Stimulated activated CD4-positive, alpha-beta T cell treated with anti-CD3 and anti-CD28 coated beads, Interleukin-15, amount 100 ng/mL, for 24 hours (primary cell): ENCODE results near the gene MTG1.
"Not testable (repeated sequence)": the region's sequence is repeated elsewhere in the genome, so short reads cannot be mapped to it uniquely, and the experiment has no call there.

ENCODE experiments used
- DNase-seq: peaks from one replicate; pipeline ENCODE4 v3.0.0-alpha.2; 2020

The MTG1 gene

GRCh38 chr10:133359554-133359971, 34.4 kb upstream of the MTG1 start:
- no peak for DNase-seq

DNA sequence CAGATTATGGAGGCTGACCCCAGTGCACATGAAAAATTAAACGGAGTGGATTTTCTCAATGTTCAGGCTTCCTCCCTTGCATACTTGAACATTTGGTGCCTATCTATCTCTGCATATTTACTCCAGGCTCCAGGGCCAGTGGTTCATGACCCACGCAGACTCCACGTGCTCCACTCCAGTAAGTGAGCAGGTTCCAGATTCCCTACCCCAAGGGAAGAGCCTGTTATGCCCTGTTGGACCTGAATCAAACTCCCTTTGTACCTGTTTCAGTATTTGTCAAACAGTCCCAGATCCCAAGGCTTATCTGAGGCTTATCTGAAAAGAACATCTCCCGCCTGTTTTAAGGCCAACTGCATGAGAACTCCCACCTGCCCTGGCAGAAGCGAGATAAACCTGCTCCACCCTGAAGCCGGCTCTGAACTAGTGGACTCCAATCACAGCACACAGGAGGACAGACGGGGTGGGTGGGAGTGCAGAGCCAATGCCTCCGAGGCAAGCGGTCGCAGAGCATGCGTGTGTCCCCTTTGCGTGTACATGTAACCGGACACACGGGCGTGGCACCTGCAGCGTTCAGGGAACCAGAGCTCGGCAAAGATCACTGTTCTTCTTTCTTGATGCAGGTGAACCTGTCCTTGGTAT, 33.9 kb upstream of the MTG1 start:
- DNase-seq = no peak

DNA sequence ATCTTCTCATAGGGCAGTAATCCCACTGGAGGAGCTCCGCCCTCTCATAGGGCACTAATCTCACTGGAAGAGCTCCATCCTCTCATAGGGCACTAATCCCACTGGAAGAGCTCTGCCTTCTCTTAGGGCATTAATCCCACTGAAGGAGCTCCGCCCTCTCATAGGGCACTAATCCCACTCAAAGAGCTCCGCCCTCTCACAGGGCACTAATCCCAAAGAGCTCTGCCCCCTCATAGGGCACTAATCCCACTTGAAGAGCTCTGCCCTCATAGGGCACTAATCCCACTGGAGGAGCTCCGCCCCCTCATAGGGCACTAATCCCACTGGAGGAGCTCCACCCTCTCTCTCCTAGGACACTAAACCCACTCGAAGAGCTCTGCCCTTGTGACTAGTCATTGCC, 32.7 kb upstream of the MTG1 start:
- DNase-seq = no peak

DNA sequence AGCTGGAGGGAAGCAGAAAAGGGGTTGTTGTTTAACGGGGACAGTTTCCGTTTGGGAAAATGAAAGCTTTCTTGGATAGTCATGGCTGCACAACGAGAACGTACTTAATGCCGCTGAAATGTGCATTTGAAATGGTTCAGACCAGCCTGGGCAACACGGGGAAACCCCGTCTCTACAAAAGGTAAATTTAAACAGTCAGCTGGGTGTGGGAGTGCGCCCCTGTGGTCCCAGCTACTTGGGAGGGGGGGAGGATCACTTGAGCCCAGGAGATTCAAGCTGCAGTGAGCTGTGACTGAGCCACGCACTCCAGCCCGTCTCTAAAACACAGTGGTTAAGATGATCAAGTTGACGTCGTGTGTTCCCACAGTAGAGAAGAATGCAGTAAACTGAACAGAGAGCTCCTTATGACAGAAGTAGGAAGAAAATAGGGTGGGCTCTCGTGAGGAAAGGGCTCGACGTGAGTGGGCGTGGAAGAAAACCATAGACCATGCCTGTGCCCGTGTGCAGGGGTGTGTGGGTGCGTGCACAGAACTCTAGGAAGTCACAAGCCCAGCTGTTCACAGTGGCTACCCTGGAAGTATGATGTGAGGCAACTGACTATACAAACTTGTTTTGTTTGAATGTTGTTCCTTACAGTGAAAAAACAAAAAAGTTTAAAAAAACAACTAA, 32.0 kb upstream of the MTG1 start:
- DNase-seq = no peak

- DNase-seq = no peak
Measured at GRCh38 chr10:133362846-133363245, 31.1 kb upstream of the MTG1 start.

GRCh38 chr10:133364645-133365431, 29.1 kb upstream of the MTG1 start:
- DNase-seq = no peak

DNA sequence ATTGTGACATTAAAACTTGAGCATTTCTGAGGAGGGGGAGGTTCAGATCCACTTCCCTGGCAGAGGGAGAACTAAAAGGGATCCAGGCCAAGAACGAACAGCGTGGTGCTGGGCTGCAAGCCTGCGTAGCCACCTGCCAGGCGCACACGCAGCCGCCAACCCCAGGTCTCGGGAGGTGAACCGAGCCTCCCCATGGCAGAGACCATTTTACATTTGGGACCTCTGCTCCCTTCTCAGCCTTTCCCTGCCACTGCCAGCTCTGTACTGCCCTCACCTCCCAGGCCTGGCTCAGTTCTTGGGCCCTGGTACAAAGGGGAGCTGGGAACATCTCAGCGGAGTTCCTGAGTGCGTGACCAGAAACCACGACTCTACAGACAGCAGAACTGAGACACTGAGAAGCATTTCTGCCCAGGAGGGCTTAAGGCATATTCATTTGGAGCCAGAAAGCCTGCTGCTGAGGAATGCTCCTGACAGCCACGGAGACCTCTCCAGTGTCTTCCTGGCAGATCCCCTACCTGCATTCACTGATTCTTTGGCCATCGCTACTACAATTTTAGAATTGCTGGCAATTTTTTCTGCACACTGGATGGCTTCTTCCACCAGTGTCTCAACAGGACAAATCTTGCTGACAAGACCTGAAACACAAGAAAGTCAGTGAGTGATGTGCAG, 28.4 kb upstream of the MTG1 start:
- no peak for DNase-seq

- no peak for DNase-seq
Measured at GRCh38 chr10:133366130-133366478, 27.9 kb upstream of the MTG1 start.

DNA sequence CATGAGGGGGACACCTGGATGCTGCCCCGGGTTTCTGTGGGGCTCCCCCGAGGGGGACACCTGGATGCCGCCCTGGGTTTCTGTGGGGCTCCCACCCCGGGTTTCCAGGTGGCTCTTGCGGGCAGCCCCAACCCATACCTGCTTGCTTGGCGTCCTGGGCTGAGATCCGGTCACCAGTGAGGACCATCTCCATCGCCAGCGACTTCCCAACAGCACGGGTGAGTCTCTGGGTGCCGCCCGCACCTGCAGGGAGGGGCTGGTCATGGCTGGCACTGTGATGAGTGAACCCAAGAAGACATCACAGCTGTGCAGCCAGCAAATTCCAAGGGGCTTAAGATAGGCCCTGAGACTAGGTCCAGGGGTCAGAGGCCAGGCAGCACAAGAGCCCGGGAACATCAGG, 27.2 kb upstream of the MTG1 start:
- DNase-seq = no peak

- not testable (repeated sequence) for DNase-seq
Measured at GRCh38 chr10:133367461-133367860, 26.5 kb upstream of the MTG1 start.

GRCh38 chr10:133368153-133368552, 25.8 kb upstream of the MTG1 start:
- no peak for DNase-seq

- DNase-seq = no peak
Measured at GRCh38 chr10:133370030-133370786, 23.7 kb upstream of the MTG1 start.

DNA sequence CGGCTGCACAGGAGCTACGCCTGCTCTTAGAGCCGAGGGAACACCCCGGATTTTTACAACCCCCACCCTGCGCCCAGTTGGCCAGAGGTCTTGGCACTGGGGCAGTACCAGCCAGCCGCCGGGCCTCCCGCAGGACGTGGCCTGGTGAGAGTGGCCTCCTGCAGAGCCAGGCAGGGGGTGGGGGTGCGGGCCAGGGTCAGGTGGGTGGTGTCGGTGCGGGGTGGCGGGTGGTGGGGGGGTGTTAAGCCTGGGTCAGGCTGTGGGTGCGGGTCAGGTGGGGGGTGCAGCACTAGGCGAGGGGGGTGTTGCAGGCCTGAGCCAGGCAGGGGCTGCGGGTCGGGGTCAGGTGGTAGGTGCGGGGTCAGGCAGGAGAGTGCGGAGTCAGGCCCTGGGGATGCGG, 21.4 kb upstream of the MTG1 start:
- DNase-seq = no peak

GRCh38 chr10:133373174-133374090, 20.5 kb upstream of the MTG1 start, which contains the start of gene ECHS1:
TSS of gene ECHS1 (minus strand) at chr10:133373354. CDS start at chr10:133373333, 21 bp downstream.
- peak; percentile 97 for DNase-seq

DNA sequence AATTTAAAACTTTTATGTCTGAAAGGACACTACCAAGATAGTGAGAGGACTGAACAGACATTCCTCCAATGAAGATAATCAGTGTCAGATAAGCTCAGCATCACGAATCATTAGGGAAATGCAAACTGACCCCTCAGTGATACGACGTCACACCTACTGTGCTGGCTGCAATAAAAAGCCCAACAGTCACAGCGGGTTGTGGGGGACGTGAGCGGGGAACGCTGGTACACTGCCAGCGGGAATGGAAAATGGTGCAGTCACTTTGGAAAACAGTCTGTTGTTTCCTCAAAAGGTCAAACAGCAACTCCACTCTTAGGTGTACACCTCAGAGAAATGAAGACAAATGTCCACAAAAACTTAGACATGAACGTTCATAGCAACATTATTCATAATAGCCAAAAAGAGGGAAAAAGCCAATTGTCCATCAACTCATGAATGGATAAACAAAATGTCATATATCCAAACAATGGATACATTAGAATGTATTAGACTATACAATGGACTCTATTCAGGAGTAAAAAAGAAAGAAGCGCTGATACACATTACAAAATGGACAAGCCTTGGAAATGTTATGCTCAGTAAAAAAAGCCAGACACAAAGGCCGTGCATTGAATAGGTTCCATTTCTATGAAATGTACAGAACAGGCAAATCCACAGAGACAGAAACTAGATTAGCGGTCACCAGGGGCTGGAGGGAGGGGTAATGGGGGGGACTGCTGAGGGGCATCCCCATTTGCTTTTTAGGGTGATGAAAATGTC, 18.4 kb upstream of the MTG1 start:
- no peak for DNase-seq

DNA sequence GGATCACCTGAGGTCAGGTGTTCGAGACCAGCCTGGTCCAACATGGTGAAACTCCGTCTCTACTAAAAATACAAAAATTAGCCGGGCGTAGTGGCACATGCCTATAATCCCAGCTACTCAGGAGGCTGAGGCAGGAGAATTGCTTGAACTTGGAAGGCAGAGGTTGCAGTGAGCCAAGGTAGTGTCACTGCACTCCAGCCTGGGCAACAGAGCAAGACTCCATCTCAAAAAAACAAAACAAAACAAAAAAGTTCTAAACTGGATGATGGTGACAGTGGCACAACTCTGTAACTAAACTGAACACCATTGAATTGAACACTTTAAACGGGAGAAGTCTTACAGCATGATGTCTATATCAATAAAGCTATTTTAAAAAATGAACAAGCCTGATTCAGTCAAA, 17.8 kb upstream of the MTG1 start:
- not testable (repeated sequence) for DNase-seq

DNA sequence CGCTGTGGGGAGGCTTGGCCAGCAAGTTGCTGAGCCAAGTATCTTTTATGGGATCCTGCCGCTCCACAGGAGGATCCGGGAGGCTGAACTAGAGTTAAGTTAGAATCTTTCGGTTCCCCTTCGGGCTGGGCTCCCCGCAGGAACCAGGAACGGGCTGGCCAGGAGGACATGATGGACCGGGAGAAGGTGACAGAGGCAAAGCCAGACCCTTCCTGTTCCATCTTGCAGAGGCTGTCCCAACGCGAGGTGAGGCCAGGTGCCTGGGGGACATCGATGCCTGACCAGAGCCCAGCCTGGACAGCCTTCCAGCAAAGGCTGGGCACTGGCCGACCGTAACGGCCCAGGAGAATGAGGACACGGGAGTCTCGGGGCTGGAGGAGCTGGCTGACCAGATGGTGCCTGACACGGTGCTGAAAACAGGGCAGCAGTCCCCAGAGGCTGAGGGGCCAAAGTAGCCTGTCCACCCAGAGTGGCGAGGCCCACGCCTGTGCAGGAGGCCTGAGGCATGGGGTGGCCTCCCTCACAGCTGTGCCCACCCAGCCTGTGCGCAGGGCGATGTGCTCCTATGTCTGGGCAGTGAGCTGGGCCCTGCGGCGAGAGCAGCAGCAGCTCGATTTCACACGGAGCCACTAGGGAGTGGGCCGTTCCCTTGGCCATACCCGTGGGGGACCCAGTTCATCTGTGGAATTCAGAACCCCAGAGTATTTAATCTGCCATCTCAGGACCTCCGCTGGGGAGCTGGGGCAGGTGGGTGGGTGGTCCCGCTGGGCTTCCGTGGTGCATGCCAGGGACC, 16.7 kb upstream of the MTG1 start:
- DNase-seq = no peak

DNA sequence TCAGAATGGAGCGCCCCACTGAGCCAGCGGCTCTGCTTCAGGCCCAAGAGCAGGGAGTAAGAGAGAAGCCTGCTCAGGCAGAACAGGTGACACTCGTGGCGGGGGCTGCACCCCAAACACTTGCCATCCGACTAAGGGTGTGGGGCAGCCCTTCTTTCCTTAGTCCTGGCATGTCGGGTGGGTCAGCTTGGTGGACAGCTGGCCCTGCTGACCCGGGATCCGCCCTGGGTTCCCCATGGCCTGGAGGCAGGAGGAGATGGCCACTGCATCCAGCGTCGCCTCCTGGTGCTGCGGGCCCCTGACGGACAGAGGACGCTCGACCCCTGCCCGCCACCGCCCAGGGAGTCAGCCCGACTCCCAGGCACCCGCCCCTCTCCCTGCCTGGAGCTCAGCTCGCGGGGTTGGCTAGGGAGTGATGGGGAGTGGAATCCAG, 16.1 kb upstream of the MTG1 start:
- DNase-seq = no peak

DNA sequence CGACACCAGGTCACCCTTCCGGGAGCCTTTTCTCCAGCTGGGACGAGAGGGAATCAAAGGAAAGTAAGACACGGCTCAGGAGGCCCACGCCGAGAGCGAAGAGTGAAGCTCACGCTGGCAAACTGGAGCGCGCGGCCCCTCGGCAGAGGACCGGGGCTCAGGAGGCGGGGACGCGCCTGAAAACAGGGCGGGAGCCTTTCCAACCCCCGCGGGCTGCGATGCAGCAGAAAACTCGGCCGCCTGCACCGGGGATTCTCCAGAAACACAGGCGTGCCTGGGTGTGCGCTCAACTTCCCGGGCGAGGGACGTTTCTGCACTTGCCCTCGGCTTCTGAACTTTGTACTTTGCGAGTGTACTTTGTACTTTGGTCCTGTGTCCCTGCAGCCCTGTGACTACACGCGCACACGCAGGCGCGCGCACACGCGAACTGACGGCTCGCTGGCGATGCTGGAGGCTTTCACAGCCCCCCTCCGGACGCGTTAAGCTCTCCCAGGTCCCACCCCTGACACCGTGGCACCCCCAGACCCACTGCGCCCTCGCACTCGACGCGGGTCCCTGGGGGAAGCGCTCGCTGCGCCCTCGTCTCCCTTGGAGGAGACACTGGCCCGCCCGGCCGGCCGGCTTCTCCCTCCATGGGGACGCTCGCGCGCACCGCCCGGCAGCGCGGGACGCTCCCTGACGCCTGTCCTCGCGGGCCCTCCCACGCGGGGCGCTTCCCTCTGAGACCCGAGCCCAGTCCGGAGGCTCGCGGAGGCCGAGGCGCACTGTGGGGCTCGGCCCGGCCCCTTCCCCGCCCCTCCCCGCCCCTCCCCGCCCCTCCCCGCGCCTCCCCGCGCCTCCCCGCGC, 15.5 kb upstream of the MTG1 start:
- peak; percentile 74 for DNase-seq
